Mesodermal cell (in vitro differentiated cells): Measurements from ENCODE around the gene TBC1D19.
A peak's percentile ranks its signal among the peaks of the same experiment; 100 is the strongest.

Experiments
- H3K27ac ChIP-seq: 2 replicates; pipeline ENCODE4 v1.7.0; 2013; ENCODE audit warnings: mild to moderate bottlenecking, low read depth, low read length, moderate library complexity; ENCODE audit not compliant: severe bottlenecking
- H3K36me3 ChIP-seq: 2 replicates; pipeline ENCODE4 v1.7.1; 2013; ENCODE audit warnings: mild to moderate bottlenecking, low read length, moderate library complexity; ENCODE audit not compliant: control insufficient read depth, insufficient read depth
- H3K4me1 ChIP-seq: one replicate; pipeline ENCODE4 v1.7.1; 2013; ENCODE audit warnings: mild to moderate bottlenecking, low read length; ENCODE audit not compliant: insufficient read depth, control insufficient read depth, poor library complexity, severe bottlenecking
- H3K4me3 ChIP-seq: 2 replicates; pipeline ENCODE4 v1.7.0; 2013; ENCODE audit warnings: low read length, control low read depth, mild to moderate bottlenecking; ENCODE audit not compliant: insufficient read depth, poor library complexity, severe bottlenecking; ENCODE audit errors: extremely low read depth
- H3K9me3 ChIP-seq: 2 replicates; pipeline ENCODE4 v1.7.1; 2013; ENCODE audit warnings: mild to moderate bottlenecking, low read length, moderate library complexity; ENCODE audit not compliant: control insufficient read depth
- WGBS, 2 experiments: methylation state at CpG; one replicate each; pipeline ENCODE4 v1.1.5; 2013; ENCODE audit warnings: missing lambda C conversion rate in 2 of 2; ENCODE audit not compliant: insufficient coverage in 2 of 2; 5-methylcytosine and 5-hydroxymethylcytosine counted together

The TBC1D19 gene

GRCh38 chr4:26779224-26779623, 195.3 kb downstream of the TBC1D19 start:
- Histone ChIP-seq H3K27ac (no peak overlapping the region), H3K9me3 (peaks cover 1% of the 10 kb centered on the region), H3K36me3 (no peaks in the 10 kb centered on the region), H3K4me1 (no peaks in the 10 kb centered on the region), H3K4me3 (no peak overlapping the region)
- 100% methylated on average over 1 of the region's 2 CpGs; no CpG with 5 or more reads in 1 of the 2 experiments for WGBS, 2 experiments

DNA sequence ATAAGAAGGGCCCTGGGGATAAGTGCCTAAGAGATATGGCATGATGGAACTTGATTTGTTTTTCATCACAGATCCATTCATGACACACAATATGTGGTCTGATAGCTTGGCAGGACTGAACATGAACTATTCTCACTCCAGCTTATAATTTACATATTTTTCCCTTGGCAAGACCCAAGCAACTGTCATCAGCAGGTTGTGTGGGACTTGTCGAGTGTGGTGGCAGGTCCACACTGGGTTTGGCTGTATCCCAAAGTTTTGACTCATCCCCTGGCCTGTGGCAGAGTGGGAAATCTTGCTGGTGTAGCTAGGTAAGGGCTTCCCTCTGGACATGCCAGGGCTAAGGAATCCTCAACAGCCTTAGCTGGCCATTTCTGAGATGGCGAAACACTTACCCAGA, 195.8 kb downstream of the TBC1D19 start:
- no peaks in the 10 kb centered on the region for H3K36me3 ChIP-seq
- no peaks in the 10 kb centered on the region for H3K9me3 ChIP-seq
- H3K4me1 ChIP-seq: no peaks in the 10 kb centered on the region
- no CpG with 5 or more reads among the region's 2 CpGs for WGBS, 2 experiments
- no peak overlapping the region for H3K4me3 ChIP-seq
- no peak overlapping the region for H3K27ac ChIP-seq

- no peaks in the 10 kb centered on the region for H3K9me3 ChIP-seq
- no peaks in the 10 kb centered on the region for H3K4me1 ChIP-seq
- WGBS, 2 experiments: no CpG with 5 or more reads among the region's 1 CpG
- H3K36me3 ChIP-seq: no peaks in the 10 kb centered on the region
- no peak overlapping the region for H3K4me3 ChIP-seq
- H3K27ac ChIP-seq: no peak overlapping the region
Observed at GRCh38 chr4:26780539-26780938, 196.7 kb downstream of the TBC1D19 start.

- Histone ChIP-seq H3K27ac (no peak overlapping the region), H3K36me3 (no peaks in the 10 kb centered on the region), H3K4me1 (no peaks in the 10 kb centered on the region), H3K9me3 (no peaks in the 10 kb centered on the region), H3K4me3 (no peak overlapping the region)
- WGBS, 2 experiments: 92 to 100% methylated on average over 2 of the region's 3 CpGs
Observed at GRCh38 chr4:26782168-26782829, 198.4 kb downstream of the TBC1D19 start.

- H3K4me3 ChIP-seq: no peak overlapping the region
- WGBS, 2 experiments: 92 to 100% methylated on average over 2 to 3 of the region's 5 CpGs
- no peaks in the 10 kb centered on the region for H3K36me3 ChIP-seq
- H3K9me3 ChIP-seq: no peaks in the 10 kb centered on the region
- peaks cover 2% of the 10 kb centered on the region for H3K4me1 ChIP-seq
- no peak overlapping the region for H3K27ac ChIP-seq
Observed at GRCh38 chr4:26782830-26783202, 198.9 kb downstream of the TBC1D19 start.

DNA sequence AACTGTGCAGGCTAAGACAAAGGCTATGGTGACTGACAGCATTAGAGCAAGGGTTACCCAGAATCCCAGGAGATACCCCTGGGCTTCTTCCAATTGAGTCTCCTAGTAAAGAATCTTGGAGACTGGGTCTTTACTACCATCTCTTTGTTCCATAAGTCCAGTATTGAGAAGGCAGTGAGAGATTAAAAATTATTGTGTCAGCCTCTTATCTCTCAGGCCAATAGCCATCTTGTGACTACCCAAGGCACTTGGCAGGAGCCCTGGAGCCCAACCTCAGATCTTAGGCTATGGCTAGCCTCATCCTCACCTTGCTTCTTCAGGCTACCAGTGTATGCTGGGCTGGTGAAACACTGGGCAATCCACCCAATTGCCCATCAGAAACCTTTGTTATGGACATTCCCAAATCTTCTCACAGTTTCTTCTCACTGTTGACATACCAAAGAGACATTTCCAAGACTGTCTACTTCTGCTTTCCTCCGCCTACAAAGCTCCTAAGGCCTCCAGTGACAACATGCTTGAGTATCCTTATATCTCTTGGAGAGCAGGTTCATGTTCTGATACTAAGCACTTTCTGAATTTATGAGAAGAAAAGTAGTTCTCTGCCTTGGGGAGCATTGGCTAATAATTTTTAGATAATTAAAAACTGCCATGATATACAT, 200.5 kb downstream of the TBC1D19 start:
- H3K4me3 ChIP-seq: no peak overlapping the region
- H3K27ac ChIP-seq: no peak overlapping the region
- no peaks in the 10 kb centered on the region for H3K9me3 ChIP-seq
- peaks cover 3% of the 10 kb centered on the region for H3K4me1 ChIP-seq
- WGBS, 2 experiments: 100% methylated on average over 1 of the region's 1 CpG; no CpG with 5 or more reads in 1 of the 2 experiments
- H3K36me3 ChIP-seq: no peaks in the 10 kb centered on the region

DNA sequence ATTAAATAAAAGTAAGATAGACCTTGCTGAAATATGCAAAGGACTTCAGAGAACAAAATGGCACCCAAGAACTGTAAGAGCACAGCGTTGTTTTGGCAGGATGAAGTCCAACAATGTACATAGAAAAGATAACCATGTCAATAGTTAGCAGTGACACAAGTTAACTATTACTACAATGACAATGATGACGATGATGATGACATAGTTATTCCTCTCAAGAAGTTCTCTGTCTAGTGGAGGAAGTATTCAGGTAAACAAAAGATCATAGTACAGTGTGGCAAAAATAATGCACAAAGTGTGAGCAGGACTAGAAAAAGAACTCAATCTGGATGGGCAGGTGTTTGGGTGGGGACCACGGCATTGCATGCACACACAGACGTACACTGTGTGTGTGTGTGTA, 201.4 kb downstream of the TBC1D19 start:
- H3K36me3 ChIP-seq: no peaks in the 10 kb centered on the region
- WGBS, 2 experiments: 89 to 100% methylated on average over 2 to 3 of the region's 4 CpGs
- H3K27ac ChIP-seq: no peak overlapping the region

GRCh38 chr4:26785810-26786209, 201.9 kb downstream of the TBC1D19 start:
- H3K27ac ChIP-seq: no peak overlapping the region
- WGBS, 2 experiments: 87 to 91% methylated on average over 2 of the region's 2 CpGs
- H3K9me3 ChIP-seq: no peaks in the 10 kb centered on the region

More for the DNA sequence above, 201.4 kb downstream of the TBC1D19 start:
- H3K9me3 ChIP-seq: no peaks in the 10 kb centered on the region
- no peak overlapping the region for H3K4me3 ChIP-seq
- H3K4me1 ChIP-seq: peaks cover 3% of the 10 kb centered on the region

DNA sequence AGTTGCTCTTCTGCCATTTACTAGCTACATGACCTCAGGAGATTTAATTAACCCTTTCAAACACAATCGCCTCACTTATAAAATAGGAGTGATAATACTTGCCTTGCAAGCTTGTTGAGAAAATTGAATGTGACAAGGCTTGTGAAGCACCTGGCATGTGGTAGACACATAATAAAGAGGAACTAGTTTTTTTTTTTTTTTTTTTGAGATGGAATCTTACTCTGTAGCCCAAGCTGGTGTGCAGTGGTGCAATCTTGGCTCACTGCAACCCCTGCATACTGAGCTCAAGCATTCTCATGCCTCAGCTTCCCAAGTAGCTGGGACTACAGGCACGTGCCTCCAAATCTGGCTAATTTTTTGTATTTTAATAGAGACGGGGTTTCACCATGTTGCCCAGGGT, 203.0 kb downstream of the TBC1D19 start:
- 80 to 100% methylated on average over 1 of the region's 3 CpGs for WGBS, 2 experiments
- peaks cover 3% of the 10 kb centered on the region for H3K4me1 ChIP-seq
- no peaks in the 10 kb centered on the region for H3K36me3 ChIP-seq
- H3K9me3 ChIP-seq: no peaks in the 10 kb centered on the region
- H3K27ac ChIP-seq: no peak overlapping the region
- H3K4me3 ChIP-seq: no peak overlapping the region

More at GRCh38 chr4:26785810-26786209, 201.9 kb downstream of the TBC1D19 start:
- no peaks in the 10 kb centered on the region for H3K36me3 ChIP-seq
- H3K4me1 ChIP-seq: peaks cover 3% of the 10 kb centered on the region
- no peak overlapping the region for H3K4me3 ChIP-seq

DNA sequence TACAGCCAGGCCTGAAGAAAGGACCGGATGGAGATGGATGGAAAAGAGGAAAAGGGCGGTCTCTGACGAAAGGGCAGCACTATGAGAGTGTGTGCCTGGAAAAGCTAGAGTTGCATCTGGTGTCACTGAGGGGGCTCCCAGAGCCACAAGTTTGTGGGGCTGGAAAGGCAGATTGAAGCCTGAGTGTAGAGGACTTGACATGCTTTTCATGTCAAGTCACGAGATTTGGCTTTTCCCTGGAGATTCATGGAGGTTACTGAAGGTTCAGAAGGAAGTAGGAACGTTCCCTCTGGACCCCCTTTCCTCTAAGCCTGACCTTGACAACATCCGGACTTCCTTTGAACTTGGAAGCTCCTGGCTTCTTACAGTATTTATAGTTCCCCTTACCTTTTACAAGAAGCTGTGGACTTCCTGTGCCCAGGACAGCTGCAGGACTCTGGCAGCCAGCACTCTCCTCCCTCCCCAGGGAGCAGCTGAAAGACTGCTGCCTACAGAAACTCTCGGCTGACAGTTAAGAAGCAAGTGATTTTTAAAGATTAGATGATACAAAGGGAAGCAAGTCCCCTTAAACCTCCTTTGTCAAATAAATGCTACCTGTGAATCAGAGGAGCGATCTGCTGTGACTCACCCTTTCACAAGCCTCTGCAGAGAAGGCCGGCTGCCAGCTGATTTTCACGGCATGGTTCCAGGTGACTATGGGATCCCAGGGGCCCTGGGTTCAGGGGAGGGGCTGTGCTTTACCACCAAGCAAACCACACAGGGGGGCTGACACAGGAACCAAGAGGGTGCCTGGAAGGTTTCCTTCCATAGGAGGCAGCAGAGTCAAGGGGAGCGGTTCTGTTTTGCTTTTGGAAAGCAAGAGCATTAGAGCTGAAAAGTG, 203.8 kb downstream of the TBC1D19 start:
- H3K4me3 ChIP-seq: no peak overlapping the region
- H3K4me1 ChIP-seq: peaks cover 3% of the 10 kb centered on the region
- H3K9me3 ChIP-seq: peaks cover 2% of the 10 kb centered on the region
- H3K36me3 ChIP-seq: no peaks in the 10 kb centered on the region
- WGBS, 2 experiments: 62 to 64% methylated on average over 8 to 9 of the region's 11 CpGs
- H3K27ac ChIP-seq: peak overlapping the region; percentile 18
